Camera-type eye (tissue), 1 donor: Measurements from ENCODE around the gene HTATIP2. TPM values are rescaled to one million over a fixed set of nuclear protein-coding genes. Genes with fewer than 3 reads are reported as not detected.

Experiments
- total RNA-seq: library from RNA; depleted of rRNA; stranded (reverse); fragments of >200 nt; gene quantifications from one replicate; pipeline ENCODE4 v1.2.3, GENCODE V29; 2014

HTATIP2 gene
- 2.6 TPM for total RNA-seq

DNA sequence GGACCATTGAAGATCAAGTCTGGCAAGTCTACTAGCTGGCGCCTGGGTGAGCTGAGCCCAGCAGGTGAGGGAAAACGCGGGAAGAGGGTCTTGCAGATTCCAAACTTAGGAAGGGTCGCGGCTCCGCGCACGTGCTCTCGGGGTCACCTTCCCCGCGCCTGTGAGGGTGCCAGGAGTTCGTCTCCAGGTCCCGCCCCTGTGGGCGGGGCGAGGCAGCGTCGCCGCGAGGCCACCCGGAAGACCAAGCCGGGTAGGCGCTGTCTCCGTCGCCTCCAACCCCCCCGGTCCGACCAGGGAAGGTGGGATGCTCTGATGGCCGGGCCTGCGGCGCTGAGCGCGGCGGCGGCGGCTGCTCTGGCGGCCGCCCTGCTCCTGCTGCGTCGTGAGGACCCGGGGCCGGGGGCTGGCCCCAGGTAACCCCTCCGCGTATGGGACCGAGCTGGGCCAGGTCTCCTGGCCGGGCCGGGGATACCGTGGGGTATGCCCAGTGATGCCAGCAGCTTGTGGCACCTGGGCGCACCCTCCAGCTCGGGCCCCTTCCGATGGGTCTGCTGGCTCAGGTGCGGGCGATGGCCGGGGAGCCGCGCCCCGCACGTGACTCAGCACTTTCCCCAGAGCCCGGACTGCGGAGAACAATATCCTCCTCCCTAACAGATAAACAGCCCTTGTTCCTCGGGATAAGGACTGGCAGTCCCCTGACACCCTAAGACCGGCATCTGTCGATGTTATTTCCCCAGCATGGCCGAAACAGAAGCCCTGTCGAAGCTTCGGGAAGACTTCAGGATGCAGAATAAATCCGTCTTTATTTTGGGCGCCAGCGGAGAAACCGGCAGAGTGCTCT is at the start of gene HTATIP2:
TSS of gene HTATIP2 (plus strand) at position 215 of the 841 bp plus-strand sequence. CDS start at position 739, 524 bp downstream.

DNA sequence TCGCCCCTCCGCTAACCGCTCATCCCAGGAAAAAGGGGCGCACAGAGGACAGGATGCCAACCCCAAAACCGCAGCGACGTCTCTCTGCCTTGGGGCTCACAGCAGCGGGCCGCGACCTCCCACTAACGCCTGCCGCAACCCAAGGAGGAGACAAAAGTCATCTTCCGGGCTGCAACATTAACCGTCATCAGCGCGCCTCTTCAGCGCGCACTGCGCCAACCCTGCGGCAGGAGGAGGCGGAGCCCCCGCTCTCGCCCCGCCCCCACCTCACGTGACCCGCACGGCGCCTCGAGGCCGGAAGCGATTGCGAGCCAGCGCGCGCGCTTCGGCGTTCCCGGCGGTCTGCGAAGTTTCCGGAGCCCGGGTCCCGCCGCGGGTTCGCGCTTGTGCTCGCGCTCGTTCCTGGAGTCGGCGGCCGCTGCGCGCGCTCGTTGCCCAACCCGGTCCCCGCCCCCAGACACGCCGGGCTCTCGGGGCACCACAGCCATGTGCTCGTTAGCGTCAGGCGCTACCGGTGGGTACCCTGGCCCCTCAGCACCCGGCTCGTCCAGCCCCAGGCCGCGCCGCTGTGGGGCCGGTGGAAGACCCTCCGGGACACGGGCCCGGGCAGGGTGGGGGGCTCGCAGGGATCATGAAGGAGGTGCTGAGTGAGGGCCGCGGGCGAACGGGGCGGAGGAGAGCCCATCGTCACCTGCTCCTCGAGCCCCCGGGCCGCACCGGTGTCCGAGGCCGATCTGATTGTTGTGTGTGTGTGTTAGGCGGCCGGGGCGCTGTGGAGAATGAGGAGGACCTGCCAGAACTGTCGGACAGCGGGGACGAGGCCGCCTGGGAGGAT is 24.0 kb downstream of the HTATIP2 start, which contains the start of gene PRMT3:
TSS of gene PRMT3 (plus strand) at position 456 of the 835 bp plus-strand sequence. CDS start at position 487, 31 bp downstream.

Other genes with a start within 250 kb of the HTATIP2 start
- not detected for gene DBX1, start 203.2 kb upstream of the HTATIP2 start, total RNA-seq
- gene PRMT3, start 24.0 kb downstream of the HTATIP2 start, total RNA-seq = 29.4 TPM
- gene SLC6A5, start 235.9 kb downstream of the HTATIP2 start, total RNA-seq = 0.99 TPM